ENCODE data around the gene CELF2. TPM values are rescaled to one million over a fixed set of nuclear protein-coding genes. Genes with fewer than 3 reads are reported as not detected.

The CELF2 gene
- total RNA-seq, 1 donor from 2014 or later: 77.6 TPM

DNA sequence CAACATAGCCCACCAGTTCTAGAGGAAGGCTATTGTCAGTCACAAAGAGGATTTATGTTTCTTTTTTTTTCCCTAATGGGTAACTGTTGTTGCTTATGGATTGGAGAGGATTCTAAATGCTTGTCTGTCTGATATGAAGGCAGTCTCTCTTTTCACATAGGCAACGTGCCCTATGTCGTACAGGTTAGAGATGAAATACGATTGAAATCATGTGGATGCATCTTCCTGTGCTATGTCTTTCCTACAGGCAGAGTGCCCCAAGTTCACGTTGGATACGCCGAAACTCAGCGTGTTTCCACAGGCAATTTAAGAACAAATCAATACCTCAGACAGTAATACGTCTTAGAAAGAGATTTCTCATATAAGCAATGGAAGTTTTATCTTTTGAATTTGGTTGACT is 93.8 kb downstream of the CELF2 start:
- H3K27ac Mint-ChIP-seq (ENCODE audit: unreplicated experiment): peak overlapping the region; percentile 79
- no peak overlapping the region for H3K4me3 Mint-ChIP-seq
- DNase-seq (ENCODE audit: low read depth, low spot score): no peak
- no peaks in the 10 kb centered on the region for H3K9me3 Mint-ChIP-seq
- H3K27me3 Mint-ChIP-seq (ENCODE audit: low read depth): no peaks in the 10 kb centered on the region
- H3K36me3 Mint-ChIP-seq (ENCODE audit: low read depth): peaks cover 8% of the 10 kb centered on the region
- TF ChIP-seq, protein P1, sequence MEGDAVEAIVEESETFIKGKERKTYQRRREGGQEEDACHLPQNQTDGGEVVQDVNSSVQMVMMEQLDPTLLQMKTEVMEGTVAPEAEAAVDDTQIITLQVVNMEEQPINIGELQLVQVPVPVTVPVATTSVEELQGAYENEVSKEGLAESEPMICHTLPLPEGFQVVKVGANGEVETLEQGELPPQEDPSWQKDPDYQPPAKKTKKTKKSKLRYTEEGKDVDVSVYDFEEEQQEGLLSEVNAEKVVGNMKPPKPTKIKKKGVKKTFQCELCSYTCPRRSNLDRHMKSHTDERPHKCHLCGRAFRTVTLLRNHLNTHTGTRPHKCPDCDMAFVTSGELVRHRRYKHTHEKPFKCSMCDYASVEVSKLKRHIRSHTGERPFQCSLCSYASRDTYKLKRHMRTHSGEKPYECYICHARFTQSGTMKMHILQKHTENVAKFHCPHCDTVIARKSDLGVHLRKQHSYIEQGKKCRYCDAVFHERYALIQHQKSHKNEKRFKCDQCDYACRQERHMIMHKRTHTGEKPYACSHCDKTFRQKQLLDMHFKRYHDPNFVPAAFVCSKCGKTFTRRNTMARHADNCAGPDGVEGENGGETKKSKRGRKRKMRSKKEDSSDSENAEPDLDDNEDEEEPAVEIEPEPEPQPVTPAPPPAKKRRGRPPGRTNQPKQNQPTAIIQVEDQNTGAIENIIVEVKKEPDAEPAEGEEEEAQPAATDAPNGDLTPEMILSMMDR (conservative IDR thresholded peaks at IDR 0.05): no peak
- peaks cover 60% of the 10 kb centered on the region for H3K4me1 Mint-ChIP-seq

DNA sequence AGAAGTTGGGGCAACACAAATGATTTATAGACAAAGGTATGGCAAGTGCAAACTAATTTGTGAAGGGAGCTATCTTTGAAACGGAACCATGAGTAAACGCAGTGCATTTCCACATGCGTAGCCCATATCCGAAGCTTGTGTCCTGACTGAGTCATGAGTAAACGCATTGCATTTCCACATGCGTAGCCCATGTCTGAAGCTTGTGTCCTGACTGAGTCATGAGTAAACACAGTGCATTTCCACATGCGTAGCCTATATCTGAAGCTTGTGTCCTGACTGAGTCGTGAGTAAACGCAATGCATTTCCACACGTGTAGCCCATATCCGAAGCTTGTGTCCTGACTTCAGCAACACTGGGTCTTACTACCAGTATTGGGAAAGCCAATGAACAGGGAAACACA is 95.0 kb downstream of the CELF2 start:
- H3K27me3 Mint-ChIP-seq (ENCODE audit: low read depth): no peaks in the 10 kb centered on the region
- H3K4me3 Mint-ChIP-seq: no peak overlapping the region
- peak overlapping the region; percentile 37 for H3K27ac Mint-ChIP-seq (ENCODE audit: unreplicated experiment)
- H3K4me1 Mint-ChIP-seq: peaks cover 61% of the 10 kb centered on the region
- H3K9me3 Mint-ChIP-seq: no peaks in the 10 kb centered on the region
- H3K36me3 Mint-ChIP-seq (ENCODE audit: low read depth): peaks cover 8% of the 10 kb centered on the region
- TF ChIP-seq, protein P1 (conservative IDR thresholded peaks at IDR 0.05): no peak
- DNase-seq (ENCODE audit: low read depth, low spot score): no peak

DNA sequence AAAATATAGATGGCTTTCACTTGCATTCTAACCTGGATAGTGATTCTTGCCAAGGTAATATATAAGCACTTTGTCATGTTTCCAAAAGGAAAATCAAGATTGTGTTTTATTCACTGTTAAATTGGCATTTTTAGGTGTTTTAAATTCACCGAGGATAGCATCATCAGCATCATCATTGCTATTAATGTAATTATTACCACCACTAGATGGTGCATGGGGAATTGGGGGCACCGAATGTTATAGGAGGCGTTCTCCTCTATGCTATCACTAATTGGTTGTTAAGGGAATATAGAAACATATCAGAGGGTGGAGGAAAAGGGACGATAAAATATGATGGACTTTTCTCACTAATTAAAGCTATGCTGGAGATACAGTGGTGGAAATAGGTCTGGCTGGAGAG is 95.5 kb downstream of the CELF2 start:
- TF ChIP-seq, protein P1 (conservative IDR thresholded peaks at IDR 0.05): peak; percentile 32
- Mint-ChIP-seq H3K27ac (ENCODE audit: unreplicated experiment) (no peak overlapping the region), H3K4me1 (peaks cover 60% of the 10 kb centered on the region), H3K36me3 (ENCODE audit: low read depth) (peaks cover 8% of the 10 kb centered on the region), H3K4me3 (peak overlapping the region; percentile 13), H3K9me3 (no peaks in the 10 kb centered on the region), H3K27me3 (ENCODE audit: low read depth) (no peaks in the 10 kb centered on the region)
- no peak for DNase-seq (ENCODE audit: low read depth, low spot score)

DNA sequence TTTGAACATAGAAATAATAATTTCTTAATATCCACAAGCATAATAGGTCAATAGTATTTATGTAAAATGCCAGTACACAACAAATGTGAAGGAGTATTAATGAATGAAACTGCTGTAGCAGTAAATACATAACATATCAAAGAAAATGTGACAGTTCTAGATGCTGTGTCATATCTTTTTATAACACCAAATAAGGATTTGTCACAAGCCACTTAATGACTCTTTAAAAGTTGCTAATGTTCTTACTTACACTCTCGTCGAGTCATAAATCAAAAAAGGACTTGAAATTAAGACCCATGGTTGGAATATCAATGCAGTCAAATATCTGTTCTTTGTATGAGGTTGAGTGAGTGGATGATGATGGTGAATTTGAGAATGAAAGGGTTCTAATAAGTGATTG is 96.6 kb downstream of the CELF2 start:
- no peak for DNase-seq (ENCODE audit: low read depth, low spot score)
- TF ChIP-seq, protein P1 (conservative IDR thresholded peaks at IDR 0.05): no peak
- no peak overlapping the region for H3K4me3 Mint-ChIP-seq
- H3K36me3 Mint-ChIP-seq (ENCODE audit: low read depth): peaks cover 5% of the 10 kb centered on the region
- no peaks in the 10 kb centered on the region for H3K27me3 Mint-ChIP-seq (ENCODE audit: low read depth)
- no peaks in the 10 kb centered on the region for H3K9me3 Mint-ChIP-seq
- no peak overlapping the region for H3K27ac Mint-ChIP-seq (ENCODE audit: unreplicated experiment)
- peaks cover 55% of the 10 kb centered on the region for H3K4me1 Mint-ChIP-seq

DNA sequence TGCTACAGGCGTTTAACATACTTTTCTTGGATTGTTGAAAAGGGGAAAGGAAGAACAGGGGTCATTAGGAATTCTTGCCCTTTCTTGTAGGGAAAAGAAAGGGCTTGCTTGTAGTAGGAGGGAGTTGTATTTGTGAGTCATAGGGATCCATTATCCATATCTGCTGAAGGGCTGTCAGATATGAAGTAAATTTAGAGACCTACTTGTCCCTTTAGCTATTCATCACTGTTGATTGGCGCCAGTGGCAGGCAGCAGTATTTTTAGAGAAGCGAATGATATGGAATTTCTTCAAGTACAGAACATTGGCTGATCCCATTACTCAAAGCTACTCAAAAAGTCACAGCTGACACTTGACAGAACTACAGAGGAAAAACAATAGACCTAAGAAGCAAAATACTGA is 97.7 kb downstream of the CELF2 start:
- H3K27me3 Mint-ChIP-seq (ENCODE audit: low read depth): no peaks in the 10 kb centered on the region
- TF ChIP-seq, protein P1 (conservative IDR thresholded peaks at IDR 0.05): no peak
- no peak overlapping the region for H3K27ac Mint-ChIP-seq (ENCODE audit: unreplicated experiment)
- no peak for DNase-seq (ENCODE audit: low read depth, low spot score)
- H3K4me3 Mint-ChIP-seq: peak overlapping the region; percentile 8
- peaks cover 54% of the 10 kb centered on the region for H3K4me1 Mint-ChIP-seq
- H3K36me3 Mint-ChIP-seq (ENCODE audit: low read depth): peaks cover 5% of the 10 kb centered on the region
- no peaks in the 10 kb centered on the region for H3K9me3 Mint-ChIP-seq

- Mint-ChIP-seq H3K27ac (ENCODE audit: unreplicated experiment) (no peak overlapping the region), H3K36me3 (ENCODE audit: low read depth) (peaks cover 5% of the 10 kb centered on the region), H3K4me3 (no peak overlapping the region), H3K4me1 (peaks cover 51% of the 10 kb centered on the region), H3K27me3 (ENCODE audit: low read depth) (no peaks in the 10 kb centered on the region), H3K9me3 (no peaks in the 10 kb centered on the region)
- TF ChIP-seq, protein P1 (conservative IDR thresholded peaks at IDR 0.05): no peak
- DNase-seq (ENCODE audit: low read depth, low spot score): no peak
Observed at GRCh38 chr10:11116361-11116760, 98.7 kb downstream of the CELF2 start.
